Stimulated activated CD8-positive, alpha-beta memory T cell treated with anti-CD3 and anti-CD28 coated beads, Interleukin-2, amount 100 ng/mL, for 48 hours (primary cell): ENCODE results near the gene PCARE.
A peak's percentile ranks its signal among the peaks of the same experiment; 100 is the strongest.

Experiments
- DNase-seq, 2 donors: peaks; one replicate each; pipeline ENCODE4 v3.0.0-alpha.2; 2020; ENCODE audit warnings: low read depth in 2 of 2

The PCARE gene

DNA sequence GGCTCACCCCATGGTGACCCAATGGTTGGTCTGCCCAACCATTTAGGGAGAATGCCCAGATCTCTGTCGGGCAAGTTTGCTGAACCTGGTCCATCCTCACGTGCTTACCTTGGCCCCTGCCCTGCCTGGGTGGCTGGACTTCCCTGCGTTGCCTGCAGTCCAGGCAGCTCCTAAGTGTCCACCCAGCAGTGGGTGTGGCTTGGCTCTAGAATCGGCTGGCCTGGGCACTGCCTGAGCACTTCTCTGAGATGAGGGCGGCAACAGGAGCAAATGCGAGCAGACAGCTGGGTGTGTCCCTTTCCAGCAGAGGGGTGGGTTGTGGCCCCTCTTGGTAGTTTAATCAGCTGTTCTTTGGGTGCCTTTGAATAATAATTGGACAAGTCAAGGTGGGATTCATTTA lies 11.3 kb downstream of the PCARE start:
- no peak for DNase-seq

DNA sequence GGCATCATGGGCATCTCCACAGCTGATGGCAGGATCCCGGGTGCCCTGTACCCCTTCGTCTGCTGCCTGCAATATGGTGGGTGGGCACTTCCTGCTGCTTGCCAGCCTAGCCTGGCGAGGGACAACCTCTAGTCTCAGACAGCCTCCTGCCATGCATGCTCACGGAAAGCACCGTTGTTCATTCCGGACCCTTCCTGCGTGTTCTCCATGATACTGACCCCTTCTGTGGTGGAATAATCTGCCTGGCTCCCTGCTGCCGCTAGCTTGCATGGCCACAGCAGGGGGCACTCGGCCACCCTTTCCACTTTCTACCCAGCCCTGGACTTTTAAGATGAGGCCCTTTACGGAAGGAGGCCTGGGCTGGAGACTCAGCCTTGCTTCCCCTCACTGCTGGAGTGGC lies 12.0 kb downstream of the PCARE start:
- DNase-seq, result no peak

DNA sequence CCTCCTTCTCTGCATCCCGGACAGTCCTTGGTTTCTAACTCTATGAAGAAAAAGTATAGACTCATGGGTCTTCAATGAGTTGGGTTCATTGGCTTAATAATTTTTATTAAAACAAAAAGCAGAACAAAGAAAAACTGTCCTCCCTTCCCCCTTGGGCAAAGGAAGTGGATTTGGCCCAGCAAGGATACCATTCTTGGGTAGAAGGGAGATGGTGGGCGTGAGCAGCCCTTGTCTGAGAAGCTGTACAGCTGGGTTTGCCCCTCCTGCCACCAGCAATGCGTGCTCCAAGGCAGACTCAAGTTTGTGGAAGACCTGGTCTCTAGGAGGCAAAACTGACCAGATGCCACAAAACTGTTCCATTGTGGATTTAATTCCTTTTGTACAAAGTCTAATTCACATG lies 12.7 kb downstream of the PCARE start:
- no peak for DNase-seq

DNA sequence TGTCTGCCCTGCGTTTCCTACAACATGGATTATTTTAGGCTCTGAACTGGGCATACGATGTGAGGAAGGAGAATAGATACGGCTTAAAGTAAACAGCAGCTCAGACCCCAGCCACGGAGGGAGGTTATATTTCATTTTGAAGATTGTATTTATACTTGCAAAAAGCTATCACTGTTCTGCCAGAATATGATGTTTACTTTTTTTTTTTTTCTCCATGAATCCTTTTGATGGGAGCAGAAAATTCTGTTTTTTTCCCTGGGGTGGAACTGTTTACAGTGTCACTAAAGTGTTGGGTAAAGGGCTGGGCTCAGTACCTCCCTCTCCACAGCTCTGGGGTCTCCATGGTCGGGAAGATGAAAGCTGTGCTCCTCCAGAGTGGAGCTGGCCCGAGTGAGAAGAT lies 13.1 kb downstream of the PCARE start:
- no peak for DNase-seq

DNA sequence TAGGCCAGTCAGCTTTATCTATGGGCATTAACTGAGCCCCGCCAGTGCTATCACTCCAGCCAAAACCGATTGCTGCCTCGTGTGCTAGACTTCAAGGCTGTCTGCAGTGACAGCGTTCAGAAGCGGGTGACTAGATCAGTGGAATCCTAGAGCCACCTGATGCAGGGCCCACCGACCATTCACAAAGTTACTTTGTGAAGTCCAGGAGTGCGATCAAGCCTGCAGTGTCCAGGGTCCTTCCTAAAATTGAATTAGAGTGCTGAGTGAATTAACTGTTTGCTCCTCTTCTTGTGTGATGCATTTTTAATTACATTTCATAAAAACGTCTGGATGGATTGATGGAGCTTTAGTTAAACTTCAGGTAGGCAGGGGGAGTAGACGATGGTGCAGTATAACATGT lies 13.9 kb downstream of the PCARE start:
- DNase-seq, result no peak

DNA sequence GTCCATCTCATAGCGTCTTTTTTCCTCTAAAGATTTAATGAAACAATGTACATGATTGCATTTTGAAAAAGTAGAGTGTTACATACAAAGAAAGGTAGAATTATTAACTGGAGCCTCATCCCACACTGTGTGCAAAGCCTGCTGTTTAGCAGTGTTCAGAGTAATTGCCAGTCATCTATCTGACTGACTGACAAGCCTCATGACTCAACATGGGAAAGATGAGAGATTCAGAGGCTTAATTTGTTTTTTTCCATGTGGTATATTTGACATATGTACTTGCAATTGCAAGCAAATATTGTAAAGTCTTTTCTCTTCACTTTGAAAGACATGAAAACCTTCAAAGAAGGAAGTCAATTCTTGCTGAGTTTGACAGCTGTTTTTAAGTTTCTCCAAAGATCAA lies 14.7 kb downstream of the PCARE start:
- no peak for DNase-seq

DNA sequence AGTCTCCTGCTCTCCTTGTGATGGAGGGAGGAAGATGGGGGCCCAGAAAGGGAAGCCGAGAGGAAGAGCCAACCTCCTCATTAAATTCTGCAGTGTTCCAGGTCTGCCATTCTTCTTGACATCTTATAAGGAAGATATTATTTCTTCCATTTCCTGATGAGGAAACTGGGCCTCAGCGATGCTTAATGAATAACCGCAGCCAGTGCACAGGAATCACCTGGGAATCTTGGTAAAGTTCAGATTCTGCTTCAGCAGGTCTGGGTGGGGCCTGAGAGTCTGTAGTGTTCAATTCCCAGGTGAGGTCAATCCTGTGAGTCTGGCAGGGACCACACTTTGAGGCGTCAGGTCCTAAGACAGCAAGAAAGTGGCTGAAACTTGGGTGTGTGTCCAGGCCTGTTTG lies 17.3 kb downstream of the PCARE start:
- no peak for DNase-seq

DNA sequence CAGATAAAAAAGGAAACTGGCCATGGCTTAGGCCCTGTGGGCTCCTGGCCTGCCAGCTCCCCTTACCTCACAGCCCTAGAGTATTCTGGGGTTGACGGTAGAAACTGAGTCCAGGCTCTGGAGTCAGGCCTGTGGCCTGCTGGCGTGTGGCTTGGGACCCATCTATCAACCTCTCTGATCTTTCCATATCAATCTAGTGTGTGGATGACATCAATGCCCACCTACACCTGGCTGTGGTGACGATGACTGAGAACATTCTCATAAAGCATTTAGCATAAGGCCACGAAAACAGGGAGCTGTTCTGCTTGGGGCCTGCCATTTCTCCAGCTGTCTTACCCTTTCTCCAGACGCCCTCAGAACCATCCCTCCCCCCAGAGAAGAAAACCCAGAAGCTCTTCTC lies 17.9 kb downstream of the PCARE start:
- peak in 1 of 2 donors; percentile 2 for DNase-seq

DNA sequence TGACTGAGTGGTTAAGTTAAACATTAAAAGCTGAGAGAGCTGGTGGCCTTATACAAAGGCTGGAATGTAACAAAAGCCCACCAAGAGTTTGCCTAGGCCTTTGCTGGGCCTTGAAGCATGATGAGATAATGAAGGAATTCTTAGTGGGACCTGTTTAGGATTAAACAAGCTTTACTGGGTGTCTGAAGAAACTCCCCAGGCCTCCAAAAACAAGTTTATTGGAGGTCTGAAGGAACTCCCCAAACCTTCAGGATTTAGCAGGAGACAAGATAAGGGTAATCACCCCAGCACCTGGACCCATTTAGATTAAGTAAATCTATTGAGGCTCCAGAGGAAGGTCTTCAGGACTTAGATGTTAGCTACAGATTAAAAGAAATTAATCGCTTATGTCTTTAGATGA lies 18.7 kb downstream of the PCARE start:
- no peak for DNase-seq

DNA sequence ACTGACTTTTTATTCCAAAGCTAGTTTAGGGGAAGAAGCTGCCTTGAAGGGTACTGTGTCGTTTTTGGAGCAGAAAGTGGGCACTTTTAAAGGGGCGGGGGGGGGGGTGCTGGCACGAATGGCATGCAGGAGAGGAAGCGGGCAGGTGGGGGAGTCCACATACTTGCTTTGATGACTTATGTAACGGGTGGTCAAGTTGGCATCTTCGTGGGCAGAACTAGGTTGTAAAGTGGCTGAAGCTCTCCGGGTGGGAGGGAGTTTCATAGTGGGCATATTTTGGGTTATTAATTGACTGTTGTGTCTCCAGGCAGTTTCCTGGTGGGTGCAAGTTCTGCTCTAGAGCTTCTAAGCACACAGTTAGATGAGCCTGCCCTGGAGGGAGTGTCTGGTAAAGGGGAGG lies 19.9 kb downstream of the PCARE start:
- DNase-seq, result no peak

DNA sequence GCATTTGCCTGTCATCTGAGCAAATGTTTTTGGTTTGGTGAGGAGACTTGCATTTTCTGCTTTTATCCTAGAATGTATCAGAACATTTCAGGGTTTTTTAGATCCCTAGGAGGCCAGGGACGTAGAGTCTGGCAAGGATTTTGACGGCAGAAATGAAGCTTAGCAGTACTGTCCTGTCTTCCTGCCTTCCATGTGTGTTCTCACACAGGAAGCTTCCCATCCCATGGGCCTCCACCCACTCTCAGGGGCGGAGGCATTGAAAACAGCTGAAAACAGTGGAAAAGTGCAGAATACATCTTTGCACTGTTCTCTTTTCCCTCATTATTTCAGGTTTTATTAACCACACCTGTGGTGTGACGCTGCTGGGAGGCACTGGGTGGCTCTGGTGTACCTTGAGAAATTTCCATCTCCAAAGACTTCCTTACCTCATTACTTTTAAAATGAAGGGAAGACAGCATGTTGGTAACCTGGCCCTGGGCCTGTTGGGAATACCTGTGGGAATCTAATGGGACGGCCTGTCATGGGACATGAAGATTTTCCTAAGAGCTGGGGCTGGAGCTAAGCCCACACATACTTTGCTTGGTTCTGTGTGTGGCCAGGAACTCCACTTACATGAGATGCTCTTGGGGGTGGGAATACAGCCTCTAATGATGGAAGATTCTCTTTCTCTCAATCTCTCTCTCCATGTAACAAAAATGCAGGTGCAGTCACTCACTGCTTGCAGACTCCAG lies 20.5 kb downstream of the PCARE start:
- no peak for DNase-seq

DNA sequence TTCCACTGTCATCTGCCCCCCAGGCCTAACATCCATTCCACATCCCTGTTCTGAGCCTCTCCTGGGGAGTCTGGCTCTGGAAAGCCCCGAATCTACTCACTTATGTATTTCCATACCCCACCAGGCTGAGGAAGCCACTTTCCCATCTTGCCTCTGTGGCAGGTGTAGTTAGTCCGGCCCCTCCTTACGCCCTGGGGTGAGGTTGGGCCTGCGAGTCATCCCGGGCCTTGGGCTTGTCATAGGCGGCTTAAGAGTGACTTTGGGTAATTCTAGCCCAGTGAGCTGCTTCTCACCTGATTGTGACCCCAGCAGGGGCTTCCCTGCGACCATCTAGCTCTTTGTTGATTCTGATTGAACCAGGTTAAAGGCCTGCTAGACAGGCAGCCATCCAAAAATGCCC lies 21.1 kb downstream of the PCARE start:
- peak in 1 of 2 donors; percentile 3 for DNase-seq

DNA sequence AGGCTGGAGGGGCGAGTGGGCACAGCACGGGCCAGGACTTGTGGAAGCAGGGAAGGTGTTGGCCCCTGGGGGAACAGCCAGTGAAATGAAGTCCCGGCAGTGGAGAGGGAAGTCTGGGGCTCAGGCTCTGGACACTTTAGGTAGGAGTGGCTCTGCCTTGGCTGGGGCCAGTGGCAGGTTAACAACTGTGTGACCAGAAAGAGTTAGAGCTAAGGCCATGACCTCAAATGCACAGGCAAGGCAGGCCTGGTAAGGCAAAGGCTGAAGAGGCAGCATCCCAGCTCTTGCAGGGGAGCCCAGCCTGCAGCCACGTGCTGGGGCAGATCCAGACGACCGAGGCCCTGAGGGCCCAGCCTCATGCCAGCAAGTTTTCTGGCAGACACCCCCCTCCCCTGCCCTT lies 21.5 kb downstream of the PCARE start:
- no peak for DNase-seq

DNA sequence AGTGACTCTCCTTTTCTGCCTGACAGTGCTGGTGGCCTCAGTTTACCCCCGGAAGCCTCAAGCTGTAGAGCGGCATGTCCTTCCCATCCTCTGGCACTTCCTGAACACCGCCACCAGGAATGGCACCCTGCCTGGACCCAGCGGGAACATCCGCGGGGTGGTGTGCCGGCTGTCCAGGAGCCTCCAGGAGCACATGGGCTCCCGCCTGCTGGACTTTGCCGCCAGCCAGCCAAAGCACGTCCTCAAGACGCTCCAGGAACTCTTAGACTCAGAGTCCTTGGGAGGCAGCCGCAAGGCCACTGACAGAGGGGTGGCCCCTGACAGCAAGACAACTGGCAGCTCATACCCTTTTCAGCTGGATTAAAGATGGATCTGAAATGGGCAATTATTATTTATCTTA lies 22.6 kb downstream of the PCARE start:
- no peak for DNase-seq

DNA sequence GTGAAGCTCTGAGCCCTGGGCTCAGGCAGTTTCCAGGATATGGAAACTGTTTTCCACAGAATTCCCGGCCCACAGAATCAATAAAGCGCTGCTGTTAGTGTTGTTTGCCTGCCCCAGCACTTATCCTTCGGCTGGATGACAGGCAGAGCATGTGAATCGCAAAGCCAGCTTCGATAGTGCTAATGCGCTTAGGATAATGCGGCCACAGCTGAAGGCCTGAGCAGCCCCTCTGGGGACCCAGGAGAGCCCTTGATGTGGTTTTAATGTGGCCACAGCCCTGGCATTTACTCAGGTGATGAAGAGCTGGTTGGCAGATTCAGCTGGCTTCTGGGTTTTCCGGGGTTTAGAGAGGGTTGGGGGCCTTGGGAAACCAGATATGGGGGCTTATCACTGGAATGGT lies 23.7 kb downstream of the PCARE start:
- DNase-seq, result no peak

DNA sequence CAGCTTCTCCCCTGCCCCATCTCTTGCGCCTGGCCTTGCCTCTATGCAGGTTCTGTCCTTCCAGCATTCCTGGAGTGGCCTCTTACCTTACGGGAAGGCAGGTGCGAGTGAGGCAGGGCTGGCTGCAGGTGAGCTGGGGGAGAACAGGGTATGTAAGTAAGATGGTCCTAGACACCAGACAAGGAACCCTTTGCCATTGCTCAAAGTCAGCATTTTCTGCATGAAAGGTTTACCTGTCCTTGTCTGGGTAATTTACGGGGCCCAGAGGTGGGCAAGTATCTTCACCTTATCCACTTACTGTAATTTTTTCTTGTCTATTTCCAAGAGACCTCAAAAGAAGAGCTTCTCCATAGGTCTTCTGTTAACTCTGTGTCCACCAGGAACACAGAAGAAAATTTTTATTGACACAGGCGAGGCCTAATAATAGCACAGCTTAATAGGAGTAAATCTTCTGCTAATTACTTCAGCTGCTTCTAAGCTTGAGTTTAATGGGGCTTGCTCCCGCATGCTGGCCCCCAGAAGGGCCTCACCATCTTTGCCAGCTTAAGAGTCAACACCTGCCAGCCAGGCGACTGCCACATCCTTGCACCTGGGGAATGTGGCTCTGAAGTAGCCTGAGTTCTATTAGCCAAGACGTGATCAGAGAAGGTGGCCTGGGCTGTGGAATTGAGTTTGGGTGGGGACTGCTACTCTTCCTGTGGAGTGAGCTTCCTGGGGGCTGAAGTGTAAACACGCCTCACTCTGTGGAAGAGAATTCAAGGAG lies 27.1 kb downstream of the PCARE start:
- no peak for DNase-seq

DNA sequence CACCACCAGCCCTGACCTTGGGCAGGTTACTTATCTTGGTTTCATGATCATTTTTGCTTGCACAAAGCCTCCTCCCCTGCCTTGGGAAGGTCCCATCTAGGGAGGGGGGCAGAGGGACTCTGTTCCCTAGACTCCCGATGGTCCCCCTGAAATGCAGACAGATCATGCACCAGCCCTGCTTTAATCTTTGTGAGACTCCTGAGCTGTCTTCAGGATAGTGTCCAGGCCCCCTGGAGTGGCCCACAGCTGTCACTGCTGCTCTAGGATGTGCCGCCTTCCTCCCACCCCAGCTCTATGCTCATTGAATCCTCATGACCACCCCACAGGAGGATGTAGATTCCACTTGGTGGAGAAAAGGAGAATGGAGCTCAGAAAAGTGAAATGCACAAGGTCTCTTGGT lies 28.0 kb downstream of the PCARE start:
- no peak for DNase-seq

DNA sequence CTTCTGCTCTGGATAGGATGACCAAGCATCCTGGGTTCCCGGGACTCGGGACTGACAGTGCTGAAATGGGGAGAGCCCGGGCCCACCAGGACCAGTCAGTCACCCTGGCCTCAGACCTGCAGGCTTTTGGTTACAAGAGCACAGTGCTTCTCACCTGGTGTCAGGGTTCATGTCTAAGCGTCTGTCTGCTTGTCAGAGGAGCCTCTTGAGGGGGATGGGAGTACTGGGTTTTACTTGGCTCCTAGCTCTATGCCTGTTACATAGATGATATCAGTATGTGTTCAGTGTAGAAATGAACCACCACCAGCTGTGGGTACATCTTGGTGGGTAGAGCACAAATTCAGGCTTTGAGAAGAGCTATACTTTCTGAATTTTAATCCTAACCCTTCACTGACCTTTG lies 29.9 kb downstream of the PCARE start:
- DNase-seq, result no peak

DNA sequence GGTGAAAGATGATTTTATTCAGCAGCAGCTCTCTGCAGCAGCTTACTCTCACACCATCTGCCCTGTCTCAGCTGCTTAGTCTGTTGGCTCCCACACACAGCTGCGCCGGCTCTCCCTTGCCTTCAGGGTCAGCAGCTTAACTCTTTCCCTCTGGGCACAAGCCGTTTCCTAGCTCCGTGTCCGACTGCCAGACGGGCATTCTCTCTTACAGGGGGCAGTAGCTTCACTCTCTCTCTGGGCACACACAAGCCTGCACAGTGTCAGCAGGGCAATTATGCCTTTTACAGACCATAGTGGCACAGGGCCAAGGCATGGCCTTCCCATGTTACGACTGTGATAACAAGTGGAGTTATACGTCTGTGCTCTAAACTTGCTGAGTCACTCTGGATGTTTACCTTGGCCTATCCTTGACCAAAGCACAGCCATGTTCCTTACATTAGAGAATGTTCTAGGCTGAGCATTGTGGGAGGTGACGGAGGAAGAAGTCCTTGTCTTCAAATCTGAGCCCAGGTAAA lies 31.7 kb downstream of the PCARE start:
- DNase-seq, result no peak

DNA sequence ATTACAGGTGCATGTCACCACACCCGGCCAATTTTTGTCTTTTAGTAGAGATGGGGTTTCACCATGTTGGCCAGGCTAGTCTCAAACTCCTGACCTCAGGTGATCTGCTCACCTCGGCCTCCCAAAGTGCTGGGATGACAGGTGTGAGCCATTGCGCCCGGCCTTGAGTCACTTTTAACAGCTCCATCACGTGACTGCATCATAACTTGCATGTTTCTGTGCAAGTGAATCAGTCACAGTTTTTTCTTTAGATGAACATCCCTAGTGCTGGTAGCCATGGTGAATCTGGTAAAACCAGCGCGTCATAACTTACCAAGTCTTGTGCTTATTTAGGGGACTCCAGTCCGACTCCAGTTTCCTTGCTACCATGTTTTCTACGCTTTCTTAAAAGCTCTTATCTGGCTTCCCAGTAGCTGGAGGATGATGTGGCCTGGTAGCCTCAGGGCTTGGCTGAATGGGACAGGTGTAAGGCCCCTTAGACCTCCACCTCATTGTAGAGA lies 33.1 kb downstream of the PCARE start:
- DNase-seq, result no peak

DNA sequence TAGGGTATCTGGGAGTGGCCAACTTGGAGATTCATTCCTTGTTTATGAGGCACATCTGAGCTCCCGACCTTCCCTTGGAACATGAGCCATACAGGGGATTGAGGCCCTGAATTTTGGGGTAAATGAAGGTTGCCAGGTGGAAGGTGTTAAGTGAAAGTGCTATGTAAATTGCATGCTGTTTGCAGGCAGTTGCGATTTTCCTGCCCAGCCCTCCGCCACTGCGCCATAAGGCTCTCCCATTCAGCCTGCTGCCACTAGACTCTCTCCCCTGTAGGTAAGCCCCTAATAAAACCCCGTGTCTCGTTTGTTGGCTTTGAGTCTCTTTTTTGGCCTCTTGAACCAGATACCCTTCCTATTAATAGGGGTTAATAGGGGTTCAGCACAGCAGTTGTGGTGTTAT lies 33.8 kb downstream of the PCARE start:
- DNase-seq, result no peak

DNA sequence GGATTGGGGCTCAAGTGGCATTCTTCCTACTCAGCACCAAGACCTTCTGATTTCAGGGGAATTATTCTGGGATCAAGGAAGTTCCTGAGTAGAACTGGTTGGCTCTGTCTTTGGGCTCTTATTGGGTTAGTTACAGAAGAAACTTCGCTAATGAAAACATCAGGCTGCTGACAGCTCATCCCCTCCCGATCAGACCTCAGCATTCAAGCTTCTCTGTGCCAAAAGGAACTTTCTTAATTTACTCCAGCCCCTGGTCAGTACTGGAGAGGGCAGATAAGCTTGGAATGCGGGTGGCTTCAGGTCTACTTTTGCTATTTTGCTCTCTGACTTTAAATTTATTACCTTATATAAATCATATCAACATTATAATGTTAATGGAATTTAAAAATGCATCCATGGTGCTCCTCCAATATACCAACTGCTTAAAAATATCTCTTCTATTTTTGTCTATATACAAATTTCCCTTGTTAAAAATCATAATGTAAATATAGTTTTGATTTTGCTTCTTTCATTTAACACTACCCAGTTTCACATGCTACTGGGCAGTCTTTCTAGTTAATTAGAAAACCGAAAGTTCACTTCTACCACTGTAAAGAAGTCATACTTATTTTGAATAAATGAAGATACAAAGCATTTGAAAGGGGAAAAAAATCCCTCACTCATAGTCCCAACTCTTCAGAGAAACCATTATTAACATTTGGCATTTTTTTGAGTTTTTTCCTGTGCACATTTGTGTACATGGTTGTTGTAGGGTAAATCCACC lies 34.4 kb downstream of the PCARE start:
- no peak for DNase-seq
